B cell (primary cell): ENCODE measurements around the gene ZNF556. TPM values are rescaled to one million over a fixed set of nuclear protein-coding genes. Genes with fewer than 3 reads are reported as not detected.

ENCODE experiments used
- ATAC-seq: fragments of 200-7000 bp; cut with Tn5 transposase; one replicate; pipeline ENCODE4 v1.10.0; 2021; ENCODE audit warnings: low read depth, mild to moderate bottlenecking, moderate number of reproducible peaks, moderate library complexity
- CTCF ChIA-PET: fragments of 350-600 bp; sonication (Branson Sonifier 250); formaldehyde crosslinking; loops from one replicate; lab custom pipeline; 2021; ENCODE audit warnings: antibody characterized with exemption, inconsistent platforms; lab: Charles Lee
- POLR2A ChIA-PET: fragments of 350-600 bp; sonication (Branson Sonifier 250); formaldehyde crosslinking; loops from one replicate; lab custom pipeline; 2021; ENCODE audit warnings: antibody characterized with exemption; lab: Charles Lee
- DNase-seq: peaks from one replicate; pipeline ENCODE4 v3.0.0; 2013
- H2AFZ ChIP-seq: 2 replicates; pipeline ENCODE4 v1.6.1; 2012; ENCODE audit warnings: mild to moderate bottlenecking, low read depth, low read length; ENCODE audit not compliant: insufficient read depth, poor library complexity, severe bottlenecking
- H3K27ac ChIP-seq, 2 donors: 1 replicate in 1 of 2; 2 replicates in 1 of 2; pipeline ENCODE4 v1.5.1; 2012 to 2013; ENCODE audit warnings: low read length in 2 of 2, mild to moderate bottlenecking in 2 of 2, moderate library complexity in 1 of 2
- H3K27me3 ChIP-seq, 4 experiments: fragments of 200-600 bp in 1 of 4; sonication (generic) in 1 of 4; replicated peaks in 1 of 4; 1 replicate in 2 of 4; 2 replicates in 2 of 4; pipeline versions ENCODE4 v1.6.1 to v1.7.0; 2013 to 2016; ENCODE audit warnings: low read length in 3 of 4, mild to moderate bottlenecking in 2 of 4, mixed read lengths in 1 of 4, moderate library complexity in 1 of 4; ENCODE audit not compliant: insufficient read depth in 4 of 4, control insufficient read depth in 3 of 4; ENCODE audit errors: control extremely low read depth in 1 of 4
- H3K36me3 ChIP-seq, 2 experiments: replicated peaks in 1 of 2; 1 replicate in 1 of 2; 2 replicates in 1 of 2; pipeline versions ENCODE4 v1.6.1 to v1.7.1; 2013; ENCODE audit warnings: low read length in 1 of 2; ENCODE audit not compliant: insufficient read depth in 2 of 2, control insufficient read depth in 1 of 2; ENCODE audit errors: control extremely low read depth in 1 of 2, extremely low read depth in 1 of 2
- H3K4me1 ChIP-seq, 2 donors: fragments of 200-600 bp in 1 of 2; sonication (generic) in 1 of 2; 1 replicate in 1 of 2; 2 replicates in 1 of 2; pipeline versions ENCODE4 v1.5.1 to v1.6.1; 2013 to 2017; ENCODE audit warnings: low read length in 2 of 2; ENCODE audit not compliant: control insufficient read depth in 2 of 2, insufficient read depth in 2 of 2
- H3K4me2 ChIP-seq: replicated peaks from 2 replicates; pipeline ENCODE3; 2012; ENCODE audit warnings: mild to moderate bottlenecking, low read depth, low read length; ENCODE audit not compliant: poor library complexity, severe bottlenecking
- H3K4me3 ChIP-seq, 5 experiments: fragments of 200-600 bp in 1 of 5; sonication (generic) in 1 of 5; 1 replicate in 3 of 5; 2 replicates in 2 of 5; pipeline versions ENCODE4 v1.5.1 to v1.7.0; 2011 to 2016; ENCODE audit warnings: low read length in 4 of 5, mild to moderate bottlenecking in 4 of 5, low read depth in 2 of 5, control low read depth in 1 of 5, moderate library complexity in 1 of 5; ENCODE audit not compliant: insufficient read depth in 1 of 5; ENCODE audit errors: control extremely low read depth in 1 of 5, extremely low read depth in 1 of 5
- H3K79me2 ChIP-seq: fragments of 200-600 bp; sonication (generic); one replicate; pipeline ENCODE4 v1.6.0; 2016; ENCODE audit warnings: low read length; ENCODE audit not compliant: control insufficient read depth, insufficient read depth
- H3K9ac ChIP-seq: fragments of 200-600 bp; sonication (generic); 2 replicates; pipeline ENCODE4 v1.6.1; 2017; ENCODE audit warnings: mild to moderate bottlenecking, low read length, moderate library complexity
- H3K9me3 ChIP-seq, 3 donors: one replicate each; pipeline versions ENCODE4 v1.6.1 to v1.7.1; 2013; ENCODE audit warnings: low read length in 2 of 3; ENCODE audit not compliant: control insufficient read depth in 2 of 3, insufficient read depth in 1 of 3; ENCODE audit errors: control extremely low read depth in 1 of 3
- H4K20me1 ChIP-seq: 2 replicates; pipeline ENCODE4 v1.6.0; 2012; ENCODE audit warnings: mild to moderate bottlenecking, low read length; ENCODE audit not compliant: insufficient read depth, control insufficient read depth, poor library complexity, severe bottlenecking
- H3K27ac Mint-ChIP-seq: one replicate; pipeline ENCODE4 v1.8.0; 2021; ENCODE audit warnings: mixed read lengths
- H3K27me3 Mint-ChIP-seq: one replicate; pipeline ENCODE4 v1.8.0; 2021; ENCODE audit warnings: mixed read lengths
- H3K4me1 Mint-ChIP-seq: one replicate; pipeline ENCODE4 v1.8.0; 2021; ENCODE audit warnings: mixed read lengths
- H3K4me3 Mint-ChIP-seq: one replicate; pipeline ENCODE4 v1.8.0; 2021; ENCODE audit warnings: mixed read lengths
- H3K9me3 Mint-ChIP-seq: one replicate; pipeline ENCODE4 v1.8.0; 2022; ENCODE audit warnings: mixed read lengths; ENCODE audit not compliant: insufficient read depth
- EZH2 ChIP-seq: IDR thresholded peaks from 2 replicates; pipeline ENCODE4 v1.6.1; 2012; ENCODE audit warnings: borderline replicate concordance, low read depth, mild to moderate bottlenecking, moderate library complexity, low read length; ENCODE audit not compliant: insufficient read depth, poor library complexity, severe bottlenecking
- WGBS: methylation state at CpG from one replicate; pipeline ENCODE4 v1.1.5; 2013; ENCODE audit warnings: missing lambda C conversion rate; ENCODE audit not compliant: insufficient coverage; 5-methylcytosine and 5-hydroxymethylcytosine counted together
- intact Hi-C: fragments of 100-400 bp; cut with micrococcal nuclease; formaldehyde crosslinking; loops from one replicate; pipeline ENCODE4 v1.10.0; 2022
- polyA plus RNA-seq: library from polyadenylated mRNA; depleted of rRNA; stranded (reverse); fragments of >200 nt; gene quantifications from 2 replicates; pipeline ENCODE4 v1.2.3, GENCODE V29; 2012
- total RNA-seq, 2 donors: library from RNA; stranded (reverse); fragments of 120-200 nt in 1 of 2; gene quantifications; 1 replicate in 1 of 2; 2 replicates in 1 of 2; pipeline versions ENCODE4 v1.2.3 to v1.2.4, GENCODE V29; 2013 to 2022
- TF ChIP-seq, protein P1 (sequence below): fragments of 200-600 bp; IDR thresholded peaks from one replicate; pipeline ENCODE4 v1.8.0; 2022; ENCODE audit warnings: antibody characterized with exemption, mild to moderate bottlenecking

The ZNF556 gene
- total and polyA plus RNA-seq, 2 donors (not counting 1 experiment from before 2014, with no cell fraction given) = 0.13 TPM; not detected in 1

DNA sequence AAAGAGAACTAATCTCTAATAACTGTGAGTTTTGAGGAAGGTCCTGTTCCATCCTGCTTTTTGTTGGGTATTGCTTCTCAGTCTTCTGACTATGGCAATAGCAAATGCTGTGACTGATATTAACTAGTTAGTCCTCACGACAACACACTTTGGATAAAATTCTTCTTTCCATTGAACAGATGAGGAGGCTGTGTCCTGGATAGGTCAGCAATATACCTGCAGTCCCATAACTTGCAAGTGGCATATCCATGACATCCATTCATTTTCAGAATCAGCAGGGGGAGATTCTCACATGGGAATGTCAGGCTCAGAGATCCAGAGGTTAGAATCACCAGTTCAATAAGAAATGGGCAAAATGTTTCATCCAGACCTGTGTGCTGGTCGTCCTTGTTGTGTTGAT, 40.1 kb upstream of the ZNF556 start:
- Histone ChIP-seq H3K79me2 (no peaks in the 10 kb centered on the region), H3K4me1 (no peaks in the 10 kb centered on the region), H3K27ac (no peak overlapping the region), H3K27me3 (no peaks in the 10 kb centered on the region), H4K20me1 (no peaks in the 10 kb centered on the region), H3K9ac (no peak overlapping the region), H3K9me3 (peaks cover 0 to 17% (median under 1%) of the 10 kb centered on the region in 3 donors), H3K4me2 (no peak overlapping the region), H2AFZ (no peak overlapping the region), H3K36me3 (no peaks in the 10 kb centered on the region), H3K4me3 (no peak overlapping the region)
- Mint-ChIP-seq H3K4me3 (no peak overlapping the region), H3K9me3 (peaks cover 2% of the 10 kb centered on the region), H3K27me3 (no peaks in the 10 kb centered on the region), H3K27ac (no peak overlapping the region), H3K4me1 (peaks cover 6% of the 10 kb centered on the region)
- DNase-seq = no peak
- CTCF ChIA-PET = no interaction called here
- intact Hi-C loops = no loop called here
- ATAC-seq = no peak
- no peak for TF ChIP-seq EZH2
- TF ChIP-seq, protein P1, sequence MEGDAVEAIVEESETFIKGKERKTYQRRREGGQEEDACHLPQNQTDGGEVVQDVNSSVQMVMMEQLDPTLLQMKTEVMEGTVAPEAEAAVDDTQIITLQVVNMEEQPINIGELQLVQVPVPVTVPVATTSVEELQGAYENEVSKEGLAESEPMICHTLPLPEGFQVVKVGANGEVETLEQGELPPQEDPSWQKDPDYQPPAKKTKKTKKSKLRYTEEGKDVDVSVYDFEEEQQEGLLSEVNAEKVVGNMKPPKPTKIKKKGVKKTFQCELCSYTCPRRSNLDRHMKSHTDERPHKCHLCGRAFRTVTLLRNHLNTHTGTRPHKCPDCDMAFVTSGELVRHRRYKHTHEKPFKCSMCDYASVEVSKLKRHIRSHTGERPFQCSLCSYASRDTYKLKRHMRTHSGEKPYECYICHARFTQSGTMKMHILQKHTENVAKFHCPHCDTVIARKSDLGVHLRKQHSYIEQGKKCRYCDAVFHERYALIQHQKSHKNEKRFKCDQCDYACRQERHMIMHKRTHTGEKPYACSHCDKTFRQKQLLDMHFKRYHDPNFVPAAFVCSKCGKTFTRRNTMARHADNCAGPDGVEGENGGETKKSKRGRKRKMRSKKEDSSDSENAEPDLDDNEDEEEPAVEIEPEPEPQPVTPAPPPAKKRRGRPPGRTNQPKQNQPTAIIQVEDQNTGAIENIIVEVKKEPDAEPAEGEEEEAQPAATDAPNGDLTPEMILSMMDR = no peak
- POLR2A ChIA-PET = no interaction called here
- WGBS = 90% methylated on average over 2 of the region's 2 CpGs

- H3K27me3 ChIP-seq = no peaks in the 10 kb centered on the region
- H3K27ac Mint-ChIP-seq = no peak overlapping the region
- H3K4me3 ChIP-seq = no peak overlapping the region
- intact Hi-C loops = no loop called here
- no peaks in the 10 kb centered on the region for H3K79me2 ChIP-seq
- no peaks in the 10 kb centered on the region for H3K27me3 Mint-ChIP-seq
- no peak overlapping the region for H3K4me3 Mint-ChIP-seq
- no peak overlapping the region for H3K9ac ChIP-seq
- peaks cover 0 to 26% (median 10%) of the 10 kb centered on the region in 3 donors for H3K9me3 ChIP-seq
- H3K36me3 ChIP-seq = peaks cover 0 to 7% of the 10 kb centered on the region in 2 experiments
- CTCF ChIA-PET = no interaction called here
- H3K4me2 ChIP-seq = no peak overlapping the region
- DNase-seq (no peak), ATAC-seq (peak; percentile 14)
- POLR2A ChIA-PET = interaction anchor here (0.6 to 0.7 kb wide), 2 partner anchors 23 to 125 kb away, joined by 3 read pairs; no protein-coding TSS in a partner anchor
- no peaks in the 10 kb centered on the region for H4K20me1 ChIP-seq
- 43% methylated on average over 6 of the region's 13 CpGs for WGBS
- H2AFZ ChIP-seq = no peak overlapping the region
- no peaks in the 10 kb centered on the region for H3K4me1 ChIP-seq
- peaks cover 4% of the 10 kb centered on the region for H3K9me3 Mint-ChIP-seq
- peaks cover 6% of the 10 kb centered on the region for H3K4me1 Mint-ChIP-seq
- no peak for TF ChIP-seq EZH2
- TF ChIP-seq, protein P1 = no peak
- H3K27ac ChIP-seq = no peak overlapping the region
Observed at GRCh38 chr19:2827840-2828489, 39.2 kb upstream of the ZNF556 start.
